Stimulated activated naive CD8-positive, alpha-beta T cell treated with anti-CD3 and anti-CD28 coated beads, Interleukin-15, amount 100 ng/mL, for 72 hours (primary cell): Measurements from ENCODE around the gene DCTN3.
A peak's percentile ranks its signal among the peaks of the same experiment; 100 is the strongest.

Experiments used
- ATAC-seq: fragments of 150-1000 bp; cut with Tn5 transposase; 2 replicates; pipeline ENCODE4 v1.10.0; 2021; ENCODE audit warnings: mild to moderate bottlenecking, moderate library complexity
- DNase-seq, 2 donors: peaks; one replicate each; pipeline ENCODE4 v3.0.0; 2021 to 2022
- H3K27ac Mint-ChIP-seq, 2 donors: one replicate each; pipeline ENCODE4 v1.8.0; 2022; ENCODE audit warnings: mild to moderate bottlenecking in 2 of 2, mixed read lengths in 2 of 2, moderate library complexity in 2 of 2
- H3K27me3 Mint-ChIP-seq: one replicate; pipeline ENCODE4 v1.8.0; 2022; ENCODE audit warnings: mixed read lengths
- H3K4me1 Mint-ChIP-seq: one replicate; pipeline ENCODE4 v1.8.0; 2022; ENCODE audit warnings: mild to moderate bottlenecking, mixed read lengths
- H3K4me3 Mint-ChIP-seq, 2 donors: one replicate each; pipeline ENCODE4 v1.8.0; 2022; ENCODE audit warnings: mild to moderate bottlenecking in 2 of 2, mixed read lengths in 2 of 2, moderate library complexity in 1 of 2
- H3K9me3 Mint-ChIP-seq, 2 donors: one replicate each; pipeline ENCODE4 v1.8.0; 2022; ENCODE audit warnings: mixed read lengths in 2 of 2

Gene DCTN3

DNA sequence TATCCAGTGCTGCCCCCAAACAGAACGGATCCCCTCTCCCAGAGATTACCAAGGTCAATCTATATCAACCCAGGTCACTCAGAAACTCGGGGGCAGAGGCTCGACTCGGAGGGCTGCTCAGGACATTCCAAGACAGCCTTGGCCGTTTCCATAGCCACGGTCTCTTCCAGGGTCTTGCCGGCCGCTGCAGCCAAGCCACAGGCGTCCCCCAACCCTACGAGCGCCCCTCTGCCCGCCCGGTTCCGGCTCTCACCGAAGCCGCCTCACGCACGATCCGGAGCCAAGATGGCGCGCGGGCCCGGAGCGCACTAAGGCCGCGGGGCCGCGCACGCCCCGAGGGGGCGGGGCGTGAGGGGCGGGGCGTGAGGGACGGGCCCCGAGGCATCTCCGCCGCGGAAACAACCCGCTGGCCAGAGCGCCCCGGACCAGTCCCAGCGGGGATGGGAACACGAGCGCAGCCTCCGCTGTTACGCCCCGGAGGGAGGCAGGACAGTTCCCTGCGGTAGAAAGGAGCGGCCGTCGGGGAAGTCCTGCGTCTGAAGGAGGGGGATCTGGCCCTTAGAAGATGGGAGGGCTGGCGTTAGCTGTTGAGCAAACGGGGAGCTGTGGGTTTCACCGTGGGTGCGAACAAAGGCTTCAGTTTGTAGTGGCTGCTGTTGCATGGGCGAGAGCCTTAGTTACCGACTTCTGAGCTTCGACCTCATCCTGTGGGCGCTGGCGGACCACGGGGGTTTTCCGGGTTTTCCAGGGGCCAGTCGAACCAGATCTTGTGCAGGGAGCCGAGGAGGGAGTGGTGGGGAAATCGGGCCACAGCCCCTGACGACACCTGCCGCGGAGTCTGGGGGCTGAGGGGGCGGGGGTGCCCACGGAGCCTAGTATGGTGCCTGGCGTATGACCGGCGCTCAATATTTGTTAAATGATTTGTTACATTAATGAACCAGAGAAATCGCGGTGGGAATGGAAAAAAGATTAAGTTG, 8.2 kb downstream of the DCTN3 start, which contains the start of gene RPP25L:
Gene RPP25L (minus strand): TSS at position 287 of the 977 bp plus-strand sequence. CDS start 801 bp downstream, outside the sequence.
- Mint-ChIP-seq H3K9me3 (no peaks in the 10 kb centered on the region), H3K4me3 (peak within 1 kb of the TSS; percentile 89 to 94), H3K27ac (peak within 1 kb of the TSS; percentile 97), H3K27me3 (no peaks in the 10 kb centered on the region), H3K4me1 (peaks cover 20% of the 10 kb centered on the region)
- DNase-seq (peak; percentile 83 to 87), ATAC-seq (peak; percentile 93)

DNA sequence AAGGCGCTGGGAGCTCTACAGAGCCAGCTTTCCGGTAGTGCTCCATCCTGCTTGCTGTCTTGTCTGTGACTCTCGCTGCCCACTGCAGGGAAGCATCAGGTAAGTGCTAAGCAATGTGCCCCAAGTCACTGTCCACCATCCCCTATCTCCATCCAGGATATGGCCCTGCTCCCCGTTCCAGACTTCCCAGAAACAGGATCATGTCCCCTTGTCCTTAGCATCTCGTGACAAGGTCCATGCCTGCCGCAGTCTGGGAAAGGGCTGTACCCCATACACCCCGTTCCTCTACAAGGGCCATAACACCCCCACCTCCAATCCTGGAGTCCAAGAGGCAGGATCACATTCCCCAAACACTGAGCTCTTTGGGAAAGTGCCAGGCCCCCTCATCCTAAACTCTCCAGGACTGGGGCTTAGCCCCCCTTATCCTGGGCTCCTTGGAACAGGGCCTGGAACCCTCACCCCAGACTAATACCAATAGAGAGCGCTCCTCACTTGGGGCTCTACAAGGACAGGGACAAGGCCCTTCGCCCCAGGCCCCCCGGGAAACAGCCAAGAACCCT, 9.0 kb downstream of the DCTN3 start:
- H3K4me3 Mint-ChIP-seq: peak overlapping the region; percentile 89 to 94
- no peaks in the 10 kb centered on the region for H3K9me3 Mint-ChIP-seq
- H3K4me1 Mint-ChIP-seq: peaks cover 20% of the 10 kb centered on the region
- DNase-seq (no peak), ATAC-seq (peak; percentile 22)
- H3K27me3 Mint-ChIP-seq: no peaks in the 10 kb centered on the region
- peak overlapping the region; percentile 97 for H3K27ac Mint-ChIP-seq

DNA sequence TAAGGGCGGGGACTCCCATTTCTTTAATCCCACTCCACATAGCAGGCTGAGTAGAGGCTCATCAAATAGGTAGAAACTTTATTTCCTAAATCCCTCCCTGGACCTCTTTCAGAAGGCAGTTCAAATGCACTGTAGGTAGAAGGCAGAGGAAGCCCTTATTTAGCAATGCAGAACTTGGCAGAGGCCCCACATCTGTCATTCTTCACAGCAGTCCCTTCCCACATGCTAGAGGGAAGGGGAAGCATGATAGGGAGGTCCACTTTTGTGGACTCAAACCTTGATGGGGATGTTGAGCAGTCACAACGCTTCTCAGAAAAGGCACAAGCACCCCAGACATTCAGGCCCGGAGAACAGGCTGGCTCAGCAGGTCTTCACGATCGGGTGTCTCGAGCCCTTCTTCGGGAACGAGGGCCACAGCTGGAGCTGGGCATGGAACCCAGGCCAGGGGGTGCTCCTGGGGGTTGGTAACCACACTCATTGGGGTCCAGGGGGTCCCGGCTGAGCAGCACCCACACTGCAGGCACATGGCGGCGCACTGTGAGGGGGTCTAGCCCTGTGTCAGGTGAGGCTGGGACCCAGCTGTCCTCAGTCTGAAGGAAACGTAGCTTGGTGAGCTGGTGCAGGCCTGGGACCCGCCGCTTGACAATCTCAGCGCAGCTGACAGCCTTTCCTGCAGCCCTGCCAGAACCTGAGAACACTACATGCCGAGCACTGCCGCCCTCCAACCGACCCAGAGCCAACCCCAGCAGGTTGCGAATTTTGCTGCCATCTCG, 9.7 kb downstream of the DCTN3 start:
- Mint-ChIP-seq H3K27me3 (no peaks in the 10 kb centered on the region), H3K4me3 (peak overlapping the region; percentile 89 to 94), H3K9me3 (no peaks in the 10 kb centered on the region), H3K4me1 (peaks cover 20% of the 10 kb centered on the region), H3K27ac (no peak overlapping the region)
- DNase-seq: no peak
- ATAC-seq: no peak

DNA sequence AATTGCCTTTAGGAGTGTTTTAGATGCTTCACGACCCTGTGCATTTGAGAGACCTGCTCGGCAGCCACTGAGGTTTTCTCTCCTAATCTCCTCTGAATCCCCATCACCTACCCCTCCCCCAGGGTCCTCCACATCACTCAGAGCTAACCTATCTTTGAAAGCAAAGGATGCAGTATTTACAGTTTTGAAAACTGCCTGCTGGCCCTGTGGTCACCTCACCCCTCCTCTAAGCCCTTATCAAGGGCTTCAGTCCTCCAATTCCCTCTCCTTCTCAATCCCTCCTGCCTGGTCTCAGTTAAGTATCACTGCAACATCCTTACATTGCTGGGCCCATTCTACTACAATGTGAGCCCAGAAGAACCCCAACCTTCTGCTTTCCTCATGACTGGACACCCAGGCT, 13.0 kb downstream of the DCTN3 start:
- no peak for DNase-seq
- no peak overlapping the region for H3K27ac Mint-ChIP-seq
- no peak for ATAC-seq
- no peak overlapping the region for H3K4me3 Mint-ChIP-seq
- H3K27me3 Mint-ChIP-seq: no peaks in the 10 kb centered on the region
- no peaks in the 10 kb centered on the region for H3K9me3 Mint-ChIP-seq
- peaks cover 10% of the 10 kb centered on the region for H3K4me1 Mint-ChIP-seq

DNA sequence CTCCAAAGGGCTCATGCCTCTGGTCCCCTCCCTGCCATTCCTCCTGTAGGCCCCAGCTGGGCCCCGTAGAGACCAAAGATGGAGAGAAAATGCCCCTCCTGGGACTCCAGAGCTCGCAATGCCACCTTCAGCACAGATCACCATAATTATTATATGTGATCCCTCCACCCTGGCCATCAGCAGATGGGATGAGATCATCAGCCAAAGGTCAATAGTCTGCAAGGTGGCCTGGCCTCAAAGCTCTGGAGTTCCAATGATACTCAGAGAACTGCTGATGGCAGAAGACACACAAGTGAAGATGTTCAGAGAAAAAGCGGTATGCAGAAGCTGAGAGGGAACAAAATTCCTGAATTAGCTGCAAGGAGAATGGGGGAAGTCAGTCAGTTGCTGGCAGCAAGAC, 13.4 kb downstream of the DCTN3 start:
- Mint-ChIP-seq H3K27me3 (no peaks in the 10 kb centered on the region), H3K9me3 (no peaks in the 10 kb centered on the region)

DNA sequence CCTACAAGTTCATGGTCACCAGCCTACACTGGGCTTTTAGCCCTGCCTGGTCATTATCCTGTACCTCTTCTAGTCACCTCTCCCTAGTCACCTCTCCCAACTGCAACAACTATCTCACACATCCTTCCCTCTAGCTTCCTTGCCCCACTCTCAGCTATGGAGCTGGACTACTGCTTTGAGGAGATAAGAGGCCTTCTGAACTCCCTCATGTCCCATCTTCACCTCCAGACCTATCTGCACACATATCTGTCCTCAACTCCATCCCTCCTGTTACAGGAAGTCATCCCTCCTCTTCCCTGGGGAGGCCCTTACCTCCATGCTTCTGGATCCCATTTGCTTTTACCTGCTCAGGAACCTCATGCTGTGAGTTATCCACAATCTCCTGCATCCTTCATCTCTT, 14.1 kb downstream of the DCTN3 start:
- peaks cover 2% of the 10 kb centered on the region for H3K4me1 Mint-ChIP-seq
- H3K27ac Mint-ChIP-seq: no peak overlapping the region
- H3K9me3 Mint-ChIP-seq: no peaks in the 10 kb centered on the region
- DNase-seq: no peak
- no peak for ATAC-seq
- no peak overlapping the region for H3K4me3 Mint-ChIP-seq
- no peaks in the 10 kb centered on the region for H3K27me3 Mint-ChIP-seq

More for the DNA sequence above, 13.4 kb downstream of the DCTN3 start:
- ATAC-seq (no peak), DNase-seq (no peak)
- peaks cover 7% of the 10 kb centered on the region for H3K4me1 Mint-ChIP-seq
- no peak overlapping the region for H3K4me3 Mint-ChIP-seq
- no peak overlapping the region for H3K27ac Mint-ChIP-seq

DNA sequence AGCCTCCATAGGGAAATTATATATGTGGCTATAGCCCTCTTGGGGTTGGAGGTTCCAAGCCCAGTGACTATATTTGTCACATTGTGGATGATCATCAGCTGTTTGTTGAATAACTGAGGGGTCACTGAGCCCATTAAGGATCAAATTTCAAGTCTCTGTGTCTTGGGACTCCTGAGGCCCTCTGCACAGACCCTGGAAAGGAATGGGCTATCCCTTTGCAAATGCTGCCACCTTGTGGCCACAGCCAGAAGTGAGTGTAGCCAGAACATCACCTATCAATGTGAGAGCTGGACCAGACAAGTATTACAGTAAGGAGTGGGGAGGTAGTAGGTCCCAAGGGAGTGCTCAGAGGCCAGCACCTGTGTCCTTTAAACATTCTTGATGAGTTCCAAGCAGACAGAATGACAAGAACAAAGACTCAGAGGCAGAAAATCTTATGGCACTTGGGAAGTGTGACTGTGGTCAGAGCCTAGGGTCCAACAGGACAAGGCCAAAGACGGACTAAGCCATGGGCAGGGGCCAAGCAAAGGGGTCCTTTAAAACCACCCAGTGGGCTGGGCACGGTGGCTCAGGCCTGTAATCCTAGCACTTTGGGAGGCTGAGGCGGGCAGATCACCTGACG, 16.6 kb downstream of the DCTN3 start:
- Mint-ChIP-seq H3K4me3 (no peak overlapping the region), H3K27me3 (no peaks in the 10 kb centered on the region), H3K4me1 (no peaks in the 10 kb centered on the region), H3K27ac (no peak overlapping the region), H3K9me3 (no peaks in the 10 kb centered on the region)
- ATAC-seq (peak; percentile 92), DNase-seq (peak; percentile 76 to 78)

DNA sequence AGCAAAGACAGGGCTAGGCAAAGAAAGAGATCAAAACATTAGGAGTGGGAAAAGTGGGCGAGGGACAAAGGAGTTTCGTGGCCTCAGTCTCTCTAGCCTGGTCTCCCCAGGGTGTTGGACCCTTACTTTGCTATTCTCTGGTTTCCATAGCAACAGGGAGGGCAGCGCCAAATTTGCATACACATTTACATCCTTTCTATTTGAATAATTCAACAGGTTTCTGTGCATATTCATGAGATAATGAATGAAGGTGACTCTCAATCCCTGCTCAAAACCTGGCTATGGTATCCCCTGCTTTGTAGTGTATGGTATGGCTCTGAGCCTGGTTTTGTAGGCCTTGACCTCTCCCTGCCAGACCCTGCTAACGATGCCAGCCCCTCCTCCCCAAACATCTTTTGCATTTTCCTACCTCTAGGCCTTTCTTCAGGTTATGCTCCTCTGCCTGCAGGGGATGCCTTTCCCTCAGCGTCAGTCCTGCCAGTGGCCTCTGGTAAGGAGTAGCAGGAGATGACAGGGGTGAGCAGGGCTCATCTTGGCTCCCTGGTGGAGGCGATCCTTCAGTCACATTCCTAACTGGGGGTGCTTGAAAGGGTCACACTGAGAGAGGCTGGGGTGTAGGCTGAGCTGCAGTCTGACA, 18.2 kb downstream of the DCTN3 start:
- Mint-ChIP-seq H3K4me1 (no peaks in the 10 kb centered on the region), H3K9me3 (no peaks in the 10 kb centered on the region), H3K27ac (no peak overlapping the region), H3K27me3 (no peaks in the 10 kb centered on the region), H3K4me3 (no peak overlapping the region)
- ATAC-seq (no peak), DNase-seq (no peak)

DNA sequence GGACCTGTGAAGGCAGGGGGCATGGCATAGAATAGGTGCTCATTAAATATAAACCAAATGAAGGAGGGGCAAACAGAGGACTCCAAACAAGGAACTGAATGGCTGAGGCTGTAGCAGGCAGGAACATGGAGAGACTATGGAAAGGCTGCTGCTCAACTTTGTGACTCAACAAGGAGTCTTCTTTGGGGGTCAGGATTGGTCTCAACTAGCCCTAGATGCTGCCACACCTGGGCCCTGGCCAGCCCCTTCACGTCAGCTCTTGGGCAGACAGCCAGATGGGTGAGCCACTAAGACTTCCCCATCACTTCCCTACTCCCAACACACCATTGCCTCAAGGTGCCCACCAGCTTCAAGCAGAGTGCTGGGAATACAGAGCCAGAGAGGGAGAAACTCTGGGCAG, 19.4 kb downstream of the DCTN3 start:
- no peak for DNase-seq
- no peak overlapping the region for H3K4me3 Mint-ChIP-seq
- H3K9me3 Mint-ChIP-seq: no peaks in the 10 kb centered on the region
- no peak for ATAC-seq
- H3K4me1 Mint-ChIP-seq: no peaks in the 10 kb centered on the region
- peaks cover 10% of the 10 kb centered on the region for H3K27me3 Mint-ChIP-seq
- no peak overlapping the region for H3K27ac Mint-ChIP-seq

DNA sequence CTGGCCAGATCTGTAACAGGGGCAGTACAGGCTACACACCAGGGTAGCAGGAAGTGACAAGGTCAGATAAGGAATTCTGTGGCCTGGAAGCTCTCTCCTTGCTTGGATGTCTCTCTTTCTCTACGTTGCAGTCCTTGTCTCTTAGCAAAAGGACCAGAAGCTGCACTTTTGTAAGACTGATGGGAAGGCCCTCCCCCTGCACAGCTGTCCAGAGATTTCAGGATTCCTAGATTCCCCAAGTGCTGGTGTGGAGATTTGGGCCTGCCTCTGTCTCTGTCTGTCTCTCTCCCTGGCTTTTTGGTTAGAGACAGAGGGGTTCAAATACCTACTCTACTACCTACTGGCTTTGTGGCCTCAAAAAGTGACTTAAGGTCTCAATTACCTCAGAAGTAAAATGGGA, 20.7 kb downstream of the DCTN3 start:
- Mint-ChIP-seq H3K27ac (no peak overlapping the region), H3K4me1 (no peaks in the 10 kb centered on the region), H3K9me3 (no peaks in the 10 kb centered on the region), H3K4me3 (no peak overlapping the region), H3K27me3 (peaks cover 11% of the 10 kb centered on the region)
- DNase-seq: no peak
- ATAC-seq: no peak

DNA sequence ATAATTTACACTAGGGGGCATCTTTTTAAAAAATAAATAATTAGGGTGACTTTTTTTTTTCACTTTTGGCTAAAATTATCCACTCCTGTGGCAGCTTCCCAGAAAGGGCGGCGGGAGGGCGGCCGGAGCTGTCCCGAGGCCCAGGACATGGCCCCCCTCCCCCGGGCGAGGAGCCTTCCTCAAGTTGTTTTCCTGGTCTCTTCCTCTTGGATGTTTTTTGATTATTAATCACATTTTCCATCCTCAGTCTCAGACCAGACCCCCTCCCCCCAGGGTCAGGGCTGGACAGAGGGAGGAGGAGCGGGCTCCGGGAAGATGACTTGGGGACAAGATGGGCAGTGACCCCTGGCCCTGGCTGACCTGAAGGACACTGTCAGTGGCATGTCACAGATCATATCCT, 26.1 kb downstream of the DCTN3 start:
- Mint-ChIP-seq H3K9me3 (no peaks in the 10 kb centered on the region), H3K4me1 (peaks cover 38% of the 10 kb centered on the region), H3K27ac (no peak overlapping the region), H3K27me3 (peaks cover 56% of the 10 kb centered on the region), H3K4me3 (no peak overlapping the region)
- DNase-seq (no peak), ATAC-seq (no peak)

DNA sequence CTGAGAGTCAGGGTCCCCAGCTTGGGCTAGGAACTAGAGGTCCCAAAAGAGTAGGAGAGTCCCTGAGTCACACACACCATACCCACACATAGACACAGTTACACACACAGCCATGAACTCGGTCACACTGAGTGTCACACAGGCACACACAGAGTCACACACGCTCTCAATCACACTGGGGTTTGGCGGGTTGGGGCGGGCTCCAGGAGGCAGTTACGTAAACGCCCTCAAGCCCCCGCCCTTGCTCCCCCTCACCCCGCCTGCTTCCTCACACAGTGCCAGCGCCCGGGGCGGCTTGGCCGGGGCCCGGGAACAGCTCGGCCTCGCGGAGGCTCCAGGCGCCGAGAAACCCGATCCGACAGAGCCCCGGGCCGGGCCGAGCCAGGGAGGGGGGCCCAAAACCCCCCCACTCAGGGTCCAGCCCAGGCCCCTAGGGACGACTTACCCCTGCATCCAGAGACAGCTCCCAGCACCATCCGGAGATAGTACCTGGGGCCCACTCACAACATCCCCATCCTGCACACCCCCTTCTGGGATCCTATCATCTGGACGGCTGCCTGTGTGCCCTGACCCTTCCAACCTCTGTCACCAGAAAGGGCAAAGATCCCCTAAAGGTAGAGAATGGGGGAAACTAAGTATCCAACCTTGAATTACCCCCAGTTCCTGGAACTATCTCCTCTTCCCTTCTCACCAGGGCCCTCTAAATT, 27.2 kb downstream of the DCTN3 start:
- ATAC-seq: peak; percentile 24
- Mint-ChIP-seq H3K4me3 (no peak overlapping the region), H3K4me1 (peaks cover 48% of the 10 kb centered on the region), H3K9me3 (no peaks in the 10 kb centered on the region), H3K27me3 (peaks cover 67% of the 10 kb centered on the region), H3K27ac (no peak overlapping the region)
- DNase-seq: no peak

DNA sequence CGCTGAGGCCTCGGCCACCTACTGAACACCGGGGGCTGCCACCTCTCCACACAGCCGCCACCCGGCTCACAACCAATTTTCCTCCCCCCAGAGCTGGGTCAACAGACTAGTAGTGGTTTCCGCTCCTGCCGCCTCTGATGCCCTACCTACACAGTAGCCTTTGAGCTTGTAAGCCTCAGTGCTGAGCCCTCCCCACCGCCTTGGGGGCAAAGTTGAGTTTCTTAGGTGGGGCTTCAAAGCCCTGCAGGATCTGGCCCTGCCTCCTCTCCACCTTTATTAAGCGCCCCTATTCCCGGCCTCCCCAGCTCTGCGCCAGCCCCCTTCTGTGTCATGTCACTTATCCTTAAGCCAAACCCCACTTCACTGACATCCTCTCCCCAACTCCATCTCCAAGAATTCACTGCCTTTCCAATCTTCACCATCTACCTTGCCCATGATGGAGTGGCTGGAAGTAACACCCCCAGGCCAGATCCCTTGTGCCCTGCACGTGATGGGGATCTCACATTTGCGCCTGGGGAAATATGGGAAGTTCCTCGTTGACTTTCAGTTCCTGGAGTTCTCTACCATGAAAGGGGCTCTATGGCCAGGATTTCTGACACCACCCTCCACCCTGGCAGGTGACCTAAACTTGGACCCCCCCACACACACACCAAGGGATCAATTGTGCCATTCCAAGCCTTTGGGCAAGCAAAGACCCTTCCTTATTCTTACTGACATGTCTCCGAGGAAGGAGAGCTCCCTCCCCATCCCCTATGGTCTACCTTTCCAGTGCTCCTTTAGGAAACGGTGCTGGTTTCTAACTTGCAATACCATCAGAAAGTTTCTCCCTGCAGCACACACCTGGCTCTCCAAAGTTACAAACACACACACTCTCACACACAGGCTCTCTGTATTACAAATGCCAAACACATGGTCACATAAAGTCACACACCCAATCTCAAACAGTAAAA, 28.1 kb downstream of the DCTN3 start:
- no peak for DNase-seq
- Mint-ChIP-seq H3K27me3 (peaks cover 75% of the 10 kb centered on the region), H3K4me1 (peaks cover 48% of the 10 kb centered on the region), H3K27ac (no peak overlapping the region), H3K9me3 (no peaks in the 10 kb centered on the region), H3K4me3 (peak overlapping the region; percentile 73 to 84)
- ATAC-seq: no peak
